SK-N-SH treated with all-trans-retinoic acid at 6 μM for 48 hours (cell line): ENCODE data around the gene C17orf50.

Source experiments
- ISL1 ChIP-seq: fragments of 250-450 bp; sonication (Bioruptor Pico); IDR thresholded peaks from 2 replicates; pipeline ENCODE4 v2.1.2; 2022; ENCODE audit warnings: mild to moderate bottlenecking, moderate library complexity
- RARB ChIP-seq: fragments of 250-450 bp; sonication (Bioruptor Pico); IDR thresholded peaks from 2 replicates; pipeline ENCODE4 v1.8.0; 2021; ENCODE audit warnings: mild to moderate bottlenecking, moderate library complexity
- TCF4 ChIP-seq: fragments of 250-450 bp; sonication (Bioruptor Pico); IDR thresholded peaks from 2 replicates; pipeline ENCODE4 v1.8.0; 2021; ENCODE audit warnings: mild to moderate bottlenecking, moderate library complexity, borderline replicate concordance
- ZNF8 ChIP-seq: fragments of 450-650 bp; formaldehyde crosslinking; IDR thresholded peaks from 2 replicates; pipeline ENCODE4 v1.5.0; 2020; ENCODE audit warnings: mild to moderate bottlenecking, moderate library complexity

DNA sequence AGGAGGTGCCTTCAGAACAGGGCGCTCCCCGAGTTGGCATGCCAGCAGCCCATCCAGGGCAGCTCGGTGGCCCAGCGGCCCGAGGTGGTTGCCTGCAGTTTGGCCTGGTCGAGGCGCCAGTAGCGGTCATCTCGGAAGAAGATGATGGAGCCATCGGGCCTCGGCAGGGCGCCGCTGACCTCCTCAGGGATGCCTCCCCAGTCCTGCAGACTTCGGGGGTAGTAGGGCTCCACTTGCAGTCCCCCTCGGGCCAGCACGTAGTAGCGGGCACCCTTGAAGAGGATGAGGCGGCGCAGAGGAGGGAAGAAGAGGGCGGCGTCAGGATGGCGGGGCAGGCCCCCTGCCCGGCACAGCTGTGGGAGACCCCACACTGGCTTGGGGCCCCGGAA lies 5.8 kb downstream of the C17orf50 start:
- TF ChIP-seq RARB, result no peak
- no peak for TF ChIP-seq ISL1 (CRISPR knock-in tag)
- TF ChIP-seq TCF4 (CRISPR knock-in tag), result no peak
- no peak for TF ChIP-seq ZNF8 (CRISPR knock-in tag)
